Germinal center (tissue), 1 donor: ENCODE results near the gene PYGB.

Experiments
- DNase-seq: peaks from one replicate; pipeline ENCODE4 v3.0.0; 2012; ENCODE audit warnings: mixed read lengths, low spot score

The PYGB gene

GRCh38 chr20:25336561-25337422 is 88.9 kb downstream of the PYGB start:
- DNase-seq = no peak

- no peak for DNase-seq
Measured at GRCh38 chr20:25338112-25339023, 90.5 kb downstream of the PYGB start.

- DNase-seq = no peak
Measured at GRCh38 chr20:25339608-25340007, 91.7 kb downstream of the PYGB start.

- no peak for DNase-seq
Measured at GRCh38 chr20:25340380-25340779, 92.5 kb downstream of the PYGB start.

- no peak for DNase-seq
Measured at GRCh38 chr20:25341716-25342680, 94.1 kb downstream of the PYGB start.

- no peak for DNase-seq
Measured at GRCh38 chr20:25344634-25345033, 96.7 kb downstream of the PYGB start.

GRCh38 chr20:25345721-25346120 is 97.8 kb downstream of the PYGB start:
- no peak for DNase-seq

- no peak for DNase-seq
Measured at GRCh38 chr20:25346349-25346748, 98.5 kb downstream of the PYGB start.
